GM12878 (cell line): Measurements from ENCODE around the gene ADAMTSL3. TPM values are rescaled to one million over a fixed set of nuclear protein-coding genes. Genes with fewer than 3 reads are reported as not detected.

Experiments used
- ATAC-seq: fragments of 200-7000 bp; cut with Tn5 transposase; 3 replicates; pipeline ENCODE4 v1.9.1; 2020; ENCODE audit warnings: mild to moderate bottlenecking, moderate library complexity
- BruUV-seq: library from RNA; stranded (reverse); fragments of 400-500 nt; replicated peaks from 2 replicates; lab custom pipeline; 2021; lab: Mats Ljungman, UMichigan
- CTCF ChIA-PET: fragments of 300-600 bp; sonication (Branson Sonifier 250); formaldehyde crosslinking; extraction: SDS; loops from one replicate; lab custom pipeline; 2021; ENCODE audit warnings: inconsistent platforms; lab: Yijun Ruan, JAX
- POLR2A ChIA-PET: fragments of 350-600 bp; formaldehyde crosslinking; extraction: SDS; loops from one replicate; lab custom pipeline; 2021; ENCODE audit warnings: inconsistent platforms; lab: Charles Lee
- RAD21 ChIA-PET: fragments of 300-600 bp; sonication (Branson Sonifier 250); formaldehyde crosslinking; loops from one replicate; lab custom pipeline; 2023; ENCODE audit warnings: antibody characterized with exemption; ENCODE audit not compliant: unreplicated experiment; lab: Charles Lee
- SMC1A ChIA-PET: fragments of 300-600 bp; sonication (Branson Sonifier 250); formaldehyde crosslinking; loops from one replicate; lab custom pipeline; 2023; ENCODE audit not compliant: unreplicated experiment, uncharacterized antibody; lab: Charles Lee
- DNase-seq: peaks from one replicate; pipeline ENCODE4 v3.0.0-alpha.2; 2011; ENCODE audit warnings: low read depth, low spot score
- FAIRE-seq: peaks from 3 replicates; lab custom pipeline; 2011; peaks lifted over from hg19 to GRCh38; lab: Jason Lieb, UNC
- H2AFZ ChIP-seq: 2 replicates; pipeline ENCODE4 v1.6.0; 2011; ENCODE audit warnings: low read depth, low read length, control low read depth; ENCODE audit not compliant: control insufficient read depth
- H3K27ac ChIP-seq: 2 replicates; pipeline ENCODE4 v1.5.1; 2011; ENCODE audit warnings: control low read depth; ENCODE audit not compliant: control insufficient read depth, insufficient read depth
- H3K27me3 ChIP-seq, 2 experiments: replicated peaks in 1 of 2; 2 replicates each; pipeline versions ENCODE4 v1.6.0 to v1.6.1; 2011; ENCODE audit warnings: low read length in 1 of 2; ENCODE audit not compliant: control insufficient read depth in 2 of 2, insufficient read depth in 2 of 2
- H3K36me3 ChIP-seq, 2 experiments: 2 replicates each; pipeline ENCODE4 v1.5.1; 2011; ENCODE audit warnings: low read length in 1 of 2; ENCODE audit not compliant: control insufficient read depth in 2 of 2, insufficient read depth in 2 of 2
- H3K4me1 ChIP-seq: 2 replicates; pipeline ENCODE4 v1.6.1; 2011; ENCODE audit warnings: mild to moderate bottlenecking, low read length, moderate library complexity, mixed read lengths; ENCODE audit not compliant: control insufficient read depth, insufficient read depth
- H3K4me2 ChIP-seq: 2 replicates; pipeline ENCODE4 v1.6.0; 2011; ENCODE audit warnings: control low read depth; ENCODE audit not compliant: control insufficient read depth, insufficient read depth
- H3K4me3 ChIP-seq: fragments of 200-600 bp; sonication (generic); 2 replicates; pipeline ENCODE4 v1.5.1; 2016
- H3K79me2 ChIP-seq: 2 replicates; pipeline ENCODE4 v1.6.0; 2011; ENCODE audit warnings: low read length; ENCODE audit not compliant: control insufficient read depth, insufficient read depth
- H3K9ac ChIP-seq: 2 replicates; pipeline ENCODE4 v1.8.0; 2011; ENCODE audit warnings: low read length, control low read depth, mixed read lengths; ENCODE audit not compliant: control insufficient read depth, insufficient read depth
- H3K9me3 ChIP-seq: replicated peaks from 3 replicates; pipeline ENCODE4 v1.5.1; 2011; ENCODE audit warnings: mild to moderate bottlenecking, low read length; ENCODE audit not compliant: control insufficient read depth, insufficient read depth
- H4K20me1 ChIP-seq: 2 replicates; pipeline ENCODE4 v1.6.0; 2011; ENCODE audit not compliant: control insufficient read depth, insufficient read depth
- ATF7 ChIP-seq: fragments of 450-650 bp; IDR thresholded peaks from 2 replicates; pipeline ENCODE4 v1.6.1; 2016; ENCODE audit warnings: low read depth, mild to moderate bottlenecking
- IKZF1 ChIP-seq: fragments of 450-650 bp; conservative IDR thresholded peaks from 2 replicates; pipeline ENCODE4 v1.6.1; 2017; ENCODE audit warnings: antibody characterized with exemption, mild to moderate bottlenecking
- PAX5 ChIP-seq: IDR thresholded peaks from 2 replicates; pipeline ENCODE4 v1.6.1; 2011; ENCODE audit warnings: low read depth, low read length, borderline replicate concordance
- RAD21 ChIP-seq: IDR thresholded peaks from 2 replicates; pipeline ENCODE4 v1.6.1; 2011; ENCODE audit warnings: mild to moderate bottlenecking, low read depth, low read length, moderate library complexity; ENCODE audit not compliant: insufficient read depth
- RUNX3 ChIP-seq: IDR thresholded peaks from 2 replicates; pipeline ENCODE4 v1.6.1; 2012; ENCODE audit warnings: low read length, inconsistent platforms
- SMARCA5 ChIP-seq: fragments of 450-650 bp; IDR thresholded peaks from 2 replicates; pipeline ENCODE4 v1.6.1; 2017; ENCODE audit warnings: mild to moderate bottlenecking
- WGBS: methylation state at CpG from one replicate; pipeline ENCODE4 v1.1.6; 2016; ENCODE audit warnings: low lambda C conversion rate; ENCODE audit not compliant: insufficient replicate concordance, insufficient coverage; ENCODE audit errors: missing lambda C conversion rate; 5-methylcytosine and 5-hydroxymethylcytosine counted together
- in situ Hi-C: fragments of 300-500 bp; cut with MboI; formaldehyde crosslinking; loops from 9 replicates; pipeline ENCODE4 v1.14.3; 2018; ENCODE audit warnings: mixed read lengths
- intact Hi-C: fragments of 100-400 bp; cut with micrococcal nuclease; formaldehyde crosslinking; loops from one replicate; pipeline ENCODE4 v1.14.2; 2022; ENCODE audit not compliant: unreplicated experiment
- polyA plus RNA-seq, 11 experiments: library from polyadenylated mRNA; depleted of rRNA in 4 of 11; unstranded in 6 of 11; stranded (reverse) in 5 of 11; fragments of >200 nt; fragmentation: Nextera tagmentation in 4 of 11; fragmentation: Illumina TruSeq in 1 of 11; extraction: Ambion mirVana in 4 of 11; extraction: Trizol in 1 of 11; gene quantifications; 1 replicate in 1 of 11; 2 replicates in 10 of 11; pipeline versions ENCODE4 v1.2.1 to v1.2.3, GENCODE V29; 2011 to 2016; ENCODE audit warnings: inconsistent platforms in 2 of 11, missing spikeins in 2 of 11, low read depth in 1 of 11
- total RNA-seq, 4 experiments: library from RNA; depleted of rRNA in 3 of 4; stranded (reverse); fragments of >200 nt in 3 of 4; fragmentation: Illumina TruSeq in 1 of 4; extraction: Trizol in 1 of 4; gene quantifications; 2 replicates each; pipeline versions ENCODE4 v1.2.1 to v1.2.3, GENCODE V29; 2013 to 2021
- TF ChIP-seq, protein P1 (sequence below): fragments of 450-650 bp; IDR thresholded peaks from 2 replicates; pipeline ENCODE4 v1.6.1; 2016; ENCODE audit warnings: mild to moderate bottlenecking, moderate library complexity, borderline replicate concordance
- TF ChIP-seq, protein P2 (sequence below): IDR thresholded peaks from 2 replicates; pipeline ENCODE4 v1.6.1; 2011; ENCODE audit warnings: mild to moderate bottlenecking, low read depth, low read length, moderate library complexity; ENCODE audit not compliant: insufficient replicate concordance

The ADAMTSL3 gene
- total and polyA plus RNA-seq, 10 of the 15 experiments (the other 5 are each of a cell fraction or from before 2014, with no cell fraction given), result 0.01 to 0.28 (median 0.13) TPM

DNA sequence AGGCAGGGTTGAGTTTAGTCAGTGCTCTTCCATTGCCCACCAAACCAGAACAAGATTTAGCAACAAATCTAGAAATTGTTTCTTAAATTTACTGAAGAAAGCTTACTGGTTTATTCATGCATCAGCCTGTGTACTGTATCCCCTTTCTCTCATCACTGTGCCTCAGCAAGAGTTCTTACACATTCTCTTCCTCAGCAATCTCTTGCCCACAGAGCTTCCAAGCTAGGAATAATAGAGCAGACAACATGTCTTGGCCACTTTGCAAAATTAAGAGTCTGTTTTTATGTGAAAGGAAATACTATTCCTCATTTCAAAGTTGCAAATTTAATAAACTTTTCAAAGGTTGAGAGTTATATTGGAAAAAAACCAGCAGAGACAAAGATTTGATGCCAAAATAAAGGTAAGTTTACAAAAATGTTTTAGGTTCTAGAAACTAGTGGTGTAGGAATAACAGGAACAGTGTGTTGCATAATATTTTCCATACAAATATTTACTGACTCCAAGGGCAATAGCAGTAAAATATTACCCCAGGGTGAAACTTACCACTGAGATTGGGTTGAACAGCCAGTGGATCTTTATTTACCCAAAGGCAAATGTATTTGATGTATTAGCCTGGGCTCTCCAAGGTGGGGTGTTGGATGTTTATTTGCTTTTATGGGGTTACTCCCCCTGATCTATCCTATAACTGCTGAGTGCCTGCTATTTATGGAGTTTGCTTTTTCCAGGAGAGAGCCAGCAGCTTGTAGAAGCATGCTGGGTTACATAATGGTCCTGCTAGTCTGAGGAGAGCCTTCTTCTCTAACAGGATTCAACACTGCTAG is 276.7 kb downstream of the ADAMTSL3 start (continued):
- TF ChIP-seq ATF7, result no peak
- TF ChIP-seq, all 136 proteins: peak for 0

DNA sequence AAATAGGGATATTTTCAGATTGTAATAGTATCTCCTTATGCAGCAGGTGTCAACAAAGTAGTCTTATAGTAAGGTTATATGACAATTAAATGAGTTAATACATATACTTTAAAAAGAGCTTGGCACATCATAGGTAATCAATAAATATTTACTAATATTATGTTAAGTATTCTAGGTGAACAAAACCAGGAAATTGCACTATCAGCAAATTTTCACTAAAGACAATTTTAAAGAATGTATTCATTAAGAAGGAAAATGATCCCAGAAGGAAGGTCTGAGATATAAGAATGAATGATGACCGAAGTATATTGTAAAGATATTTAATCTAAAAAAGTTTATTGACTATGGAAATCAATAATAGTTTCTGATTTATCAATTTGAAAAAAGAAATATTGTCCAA is 281.9 kb downstream of the ADAMTSL3 start:
- FAIRE-seq, result no peak
- no peak for DNase-seq
- BruUV-seq, result no TSS peak
- CTCF ChIA-PET, result no interaction called here
- POLR2A ChIA-PET, result no interaction called here
- no peak for ATAC-seq
- Histone ChIP-seq H2AFZ (no peak overlapping the region), H3K36me3 (no peaks in the 10 kb centered on the region), H4K20me1 (no peaks in the 10 kb centered on the region), H3K9me3 (peaks cover 11% of the 10 kb centered on the region), H3K27ac (no peak overlapping the region), H3K79me2 (no peaks in the 10 kb centered on the region), H3K4me2 (no peak overlapping the region), H3K4me3 (no peak overlapping the region), H3K9ac (no peak overlapping the region), H3K27me3 (no peaks in the 10 kb centered on the region), H3K4me1 (peaks cover 4% of the 10 kb centered on the region)
- 60% methylated on average over 1 of the region's 1 CpG for WGBS
- SMC1A ChIA-PET, result no interaction called here
- in situ Hi-C loops (no loop called here), intact Hi-C loops (no loop called here)
- TF ChIP-seq RUNX3 (no peak), PAX5 (no peak), IKZF1 (no peak), SMARCA5 (no peak), RAD21 (no peak)
- TF ChIP-seq, protein P1, sequence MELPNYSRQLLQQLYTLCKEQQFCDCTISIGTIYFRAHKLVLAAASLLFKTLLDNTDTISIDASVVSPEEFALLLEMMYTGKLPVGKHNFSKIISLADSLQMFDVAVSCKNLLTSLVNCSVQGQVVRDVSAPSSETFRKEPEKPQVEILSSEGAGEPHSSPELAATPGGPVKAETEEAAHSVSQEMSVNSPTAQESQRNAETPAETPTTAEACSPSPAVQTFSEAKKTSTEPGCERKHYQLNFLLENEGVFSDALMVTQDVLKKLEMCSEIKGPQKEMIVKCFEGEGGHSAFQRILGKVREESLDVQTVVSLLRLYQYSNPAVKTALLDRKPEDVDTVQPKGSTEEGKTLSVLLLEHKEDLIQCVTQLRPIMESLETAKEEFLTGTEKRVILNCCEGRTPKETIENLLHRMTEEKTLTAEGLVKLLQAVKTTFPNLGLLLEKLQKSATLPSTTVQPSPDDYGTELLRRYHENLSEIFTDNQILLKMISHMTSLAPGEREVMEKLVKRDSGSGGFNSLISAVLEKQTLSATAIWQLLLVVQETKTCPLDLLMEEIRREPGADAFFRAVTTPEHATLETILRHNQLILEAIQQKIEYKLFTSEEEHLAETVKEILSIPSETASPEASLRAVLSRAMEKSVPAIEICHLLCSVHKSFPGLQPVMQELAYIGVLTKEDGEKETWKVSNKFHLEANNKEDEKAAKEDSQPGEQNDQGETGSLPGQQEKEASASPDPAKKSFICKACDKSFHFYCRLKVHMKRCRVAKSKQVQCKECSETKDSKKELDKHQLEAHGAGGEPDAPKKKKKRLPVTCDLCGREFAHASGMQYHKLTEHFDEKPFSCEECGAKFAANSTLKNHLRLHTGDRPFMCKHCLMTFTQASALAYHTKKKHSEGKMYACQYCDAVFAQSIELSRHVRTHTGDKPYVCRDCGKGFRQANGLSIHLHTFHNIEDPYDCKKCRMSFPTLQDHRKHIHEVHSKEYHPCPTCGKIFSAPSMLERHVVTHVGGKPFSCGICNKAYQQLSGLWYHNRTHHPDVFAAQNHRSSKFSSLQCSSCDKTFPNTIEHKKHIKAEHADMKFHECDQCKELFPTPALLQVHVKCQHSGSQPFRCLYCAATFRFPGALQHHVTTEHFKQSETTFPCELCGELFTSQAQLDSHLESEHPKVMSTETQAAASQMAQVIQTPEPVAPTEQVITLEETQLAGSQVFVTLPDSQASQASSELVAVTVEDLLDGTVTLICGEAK, result no peak
- TF ChIP-seq, protein P2, sequence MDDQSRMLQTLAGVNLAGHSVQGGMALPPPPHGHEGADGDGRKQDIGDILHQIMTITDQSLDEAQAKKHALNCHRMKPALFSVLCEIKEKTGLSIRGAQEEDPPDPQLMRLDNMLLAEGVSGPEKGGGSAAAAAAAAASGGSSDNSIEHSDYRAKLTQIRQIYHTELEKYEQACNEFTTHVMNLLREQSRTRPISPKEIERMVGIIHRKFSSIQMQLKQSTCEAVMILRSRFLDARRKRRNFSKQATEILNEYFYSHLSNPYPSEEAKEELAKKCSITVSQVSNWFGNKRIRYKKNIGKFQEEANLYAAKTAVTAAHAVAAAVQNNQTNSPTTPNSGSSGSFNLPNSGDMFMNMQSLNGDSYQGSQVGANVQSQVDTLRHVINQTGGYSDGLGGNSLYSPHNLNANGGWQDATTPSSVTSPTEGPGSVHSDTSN, result no peak
- RAD21 ChIA-PET, result no interaction called here
